ENCODE measurements around the gene FAM111A. TPM values are rescaled to one million over a fixed set of nuclear protein-coding genes. Genes with fewer than 3 reads are reported as not detected.

The FAM111A gene
- total RNA-seq, 1 donor from 2014 or later = 10.8 TPM

DNA sequence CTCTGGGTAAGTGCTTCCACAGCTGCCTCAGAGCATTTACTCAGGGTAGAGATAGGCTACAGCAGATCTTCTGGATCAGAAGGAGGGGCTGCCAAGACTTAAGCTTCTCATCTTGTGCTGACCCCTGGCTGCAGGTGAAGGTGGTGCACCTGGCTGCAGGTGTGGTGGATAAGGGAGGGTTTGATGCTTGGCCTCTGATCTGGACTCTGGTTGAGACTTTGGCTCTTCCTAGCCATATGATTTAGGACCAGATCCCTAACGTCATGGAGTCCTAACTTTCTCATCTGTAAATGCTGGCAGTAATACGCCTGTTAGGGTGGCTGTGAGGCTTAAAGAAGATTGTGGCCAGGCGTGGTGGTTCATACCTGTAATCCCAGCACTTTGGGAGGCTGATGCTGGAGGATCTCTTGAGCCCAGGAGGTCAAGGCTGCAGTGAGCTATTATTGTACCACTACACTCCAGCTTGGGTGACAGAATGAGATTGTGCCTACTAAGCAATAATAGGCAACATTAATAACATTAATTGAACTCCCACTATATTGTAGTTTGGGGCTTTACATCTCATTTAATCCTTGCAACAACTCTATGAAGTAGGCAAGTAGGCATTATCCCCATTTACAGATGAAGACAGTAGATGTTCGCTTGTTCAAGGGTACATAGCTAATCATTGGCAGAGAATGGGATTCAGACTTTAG, 39.9 kb downstream of the FAM111A start:
- H3K36me3 Mint-ChIP-seq (ENCODE audit: low read depth) = peaks cover 3% of the 10 kb centered on the region
- no peaks in the 10 kb centered on the region for H3K9me3 Mint-ChIP-seq (ENCODE audit: low read depth)
- peaks cover 9% of the 10 kb centered on the region for H3K4me1 Mint-ChIP-seq (ENCODE audit: low read depth)
- no peak overlapping the region for H3K27ac Mint-ChIP-seq (ENCODE audit: unreplicated experiment)
- TF ChIP-seq CTCF (IDR thresholded peaks at IDR 0.05) = peak; percentile 30
- no peak for DNase-seq (ENCODE audit: low spot score)
- no peak overlapping the region for H3K4me3 Mint-ChIP-seq (ENCODE audit: unreplicated experiment)
- peaks cover 4% of the 10 kb centered on the region for H3K27me3 Mint-ChIP-seq (ENCODE audit: low read depth)

DNA sequence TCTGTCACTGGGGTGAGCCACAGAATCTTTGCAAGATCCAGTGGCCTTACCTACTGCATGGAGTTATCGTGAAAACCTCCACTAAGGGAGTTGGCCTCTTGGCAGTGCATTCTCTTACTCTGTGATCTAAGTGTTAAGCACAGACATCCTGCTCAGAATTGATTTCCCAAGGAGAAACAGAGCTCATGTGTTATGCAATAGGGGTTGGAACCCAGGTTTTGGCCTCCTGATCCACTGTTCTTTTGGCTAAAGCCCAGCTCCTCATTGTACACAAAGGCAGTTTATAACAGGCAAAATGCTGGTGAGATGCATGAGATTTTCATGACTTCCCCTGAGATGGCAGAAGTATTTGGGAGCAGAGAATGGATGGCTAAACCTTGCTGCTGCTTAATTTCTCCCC, 41.1 kb downstream of the FAM111A start:
- no peak for DNase-seq (ENCODE audit: low spot score)
- Mint-ChIP-seq H3K27ac (ENCODE audit: unreplicated experiment) (no peak overlapping the region), H3K36me3 (ENCODE audit: low read depth) (peaks cover 5% of the 10 kb centered on the region), H3K9me3 (ENCODE audit: low read depth) (no peaks in the 10 kb centered on the region), H3K4me1 (ENCODE audit: low read depth) (peaks cover 15% of the 10 kb centered on the region), H3K27me3 (ENCODE audit: low read depth) (no peaks in the 10 kb centered on the region), H3K4me3 (ENCODE audit: unreplicated experiment) (no peak overlapping the region)
- no peak for TF ChIP-seq CTCF (IDR thresholded peaks at IDR 0.05)

DNA sequence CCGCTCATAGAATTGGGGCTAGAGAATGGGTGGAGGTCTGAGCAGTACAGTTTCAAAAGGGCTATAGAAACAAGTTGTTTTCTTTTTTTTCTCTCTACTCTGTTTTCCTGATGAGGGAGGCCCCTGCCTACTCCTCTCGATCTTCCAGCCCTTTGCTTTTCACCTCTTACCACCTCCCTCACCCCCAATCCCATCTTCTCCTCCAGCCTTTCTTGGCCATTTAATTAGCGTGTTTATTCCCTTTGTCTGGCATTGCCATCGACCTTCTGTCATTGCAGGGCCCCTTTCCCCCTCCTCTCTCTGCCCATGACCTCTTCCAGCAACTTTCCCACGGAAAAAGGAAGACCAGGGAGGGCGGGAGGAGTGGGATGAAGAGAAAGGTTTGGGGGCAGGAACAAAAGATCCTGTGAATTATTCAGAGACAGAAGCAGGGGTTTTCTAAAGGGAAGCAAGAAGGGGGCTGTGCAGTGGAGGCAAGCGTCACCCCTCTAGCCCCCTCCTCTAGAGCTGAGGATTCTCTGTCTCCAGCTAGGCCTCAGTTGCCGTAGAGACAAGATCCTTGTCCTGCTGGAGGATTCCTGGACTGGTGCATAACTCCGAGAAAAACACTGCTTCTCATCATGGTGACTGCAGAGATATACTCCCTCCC, 42.2 kb downstream of the FAM111A start:
- no peak for TF ChIP-seq CTCF (IDR thresholded peaks at IDR 0.05)

DNA sequence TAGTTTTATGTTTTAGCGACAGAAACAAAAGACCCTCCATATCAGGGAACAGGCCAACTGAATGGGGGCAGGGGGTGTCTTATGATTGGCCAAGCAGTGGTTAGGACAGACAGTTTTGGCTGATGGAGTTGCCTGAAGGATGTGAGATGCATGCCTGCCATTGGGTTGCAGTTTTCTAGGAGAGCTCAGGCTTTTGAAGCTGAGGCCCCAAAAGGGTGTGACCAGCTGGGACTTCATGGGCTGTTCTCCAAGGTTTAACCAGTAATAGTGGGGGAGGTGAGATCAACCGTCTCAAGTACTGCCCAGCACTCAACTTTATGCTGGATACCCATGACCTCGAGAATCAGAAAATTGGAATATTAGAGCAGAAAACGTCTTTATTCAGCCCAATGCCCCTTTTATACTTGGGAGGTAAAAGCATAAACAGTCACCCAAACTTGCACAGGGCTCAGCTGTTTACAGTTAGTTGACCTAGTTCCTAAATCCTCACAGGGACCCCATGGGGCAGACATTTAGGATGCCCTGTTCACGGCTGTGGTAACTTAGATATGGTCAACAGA, 42.8 kb downstream of the FAM111A start:
- Mint-ChIP-seq H3K4me3 (ENCODE audit: unreplicated experiment) (no peak overlapping the region), H3K4me1 (ENCODE audit: low read depth) (peaks cover 19% of the 10 kb centered on the region), H3K36me3 (ENCODE audit: low read depth) (peaks cover 6% of the 10 kb centered on the region), H3K27me3 (ENCODE audit: low read depth) (no peaks in the 10 kb centered on the region), H3K27ac (ENCODE audit: unreplicated experiment) (no peak overlapping the region), H3K9me3 (ENCODE audit: low read depth) (no peaks in the 10 kb centered on the region)
- TF ChIP-seq CTCF (IDR thresholded peaks at IDR 0.05) = no peak
- DNase-seq (ENCODE audit: low spot score) = no peak

More for the DNA sequence above, 42.2 kb downstream of the FAM111A start:
- Mint-ChIP-seq H3K27me3 (ENCODE audit: low read depth) (no peaks in the 10 kb centered on the region), H3K9me3 (ENCODE audit: low read depth) (no peaks in the 10 kb centered on the region), H3K4me3 (ENCODE audit: unreplicated experiment) (no peak overlapping the region), H3K4me1 (ENCODE audit: low read depth) (peaks cover 19% of the 10 kb centered on the region), H3K36me3 (ENCODE audit: low read depth) (peaks cover 6% of the 10 kb centered on the region), H3K27ac (ENCODE audit: unreplicated experiment) (no peak overlapping the region)
- no peak for DNase-seq (ENCODE audit: low spot score)

DNA sequence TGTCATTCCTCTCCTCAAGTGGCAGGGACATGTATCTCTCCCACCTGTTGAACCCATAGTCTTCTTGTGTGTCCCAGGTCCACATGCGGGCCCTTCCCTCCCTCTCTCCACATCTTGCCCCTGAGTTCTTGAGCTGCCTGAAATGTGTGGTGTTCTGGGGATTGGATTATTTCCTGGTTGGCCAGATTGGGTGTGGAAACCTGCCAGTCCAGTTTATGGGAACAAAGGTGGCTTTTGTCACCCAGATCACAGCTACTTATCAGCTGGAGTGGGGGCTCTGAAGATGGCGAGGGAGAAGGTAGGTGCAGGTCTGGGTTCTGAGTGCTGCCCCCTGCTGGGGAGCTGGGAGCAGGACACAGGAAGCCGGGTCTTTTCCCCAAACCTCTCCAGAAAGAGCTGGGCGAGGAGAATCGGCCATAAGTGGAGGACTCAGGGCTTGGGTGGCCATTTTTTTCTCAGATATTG, 43.5 kb downstream of the FAM111A start:
- peaks cover 19% of the 10 kb centered on the region for H3K4me1 Mint-ChIP-seq (ENCODE audit: low read depth)

More for the DNA sequence above, 43.5 kb downstream of the FAM111A start:
- H3K27ac Mint-ChIP-seq (ENCODE audit: unreplicated experiment) = no peak overlapping the region
- DNase-seq (ENCODE audit: low spot score) = no peak
- no peak overlapping the region for H3K4me3 Mint-ChIP-seq (ENCODE audit: unreplicated experiment)
- peaks cover 9% of the 10 kb centered on the region for H3K36me3 Mint-ChIP-seq (ENCODE audit: low read depth)
- H3K9me3 Mint-ChIP-seq (ENCODE audit: low read depth) = no peaks in the 10 kb centered on the region
- peak; percentile 70 for TF ChIP-seq CTCF (IDR thresholded peaks at IDR 0.05)
- peaks cover under 1% of the 10 kb centered on the region for H3K27me3 Mint-ChIP-seq (ENCODE audit: low read depth)
